ENCODE data around the gene AJM1.
"Not testable (repeated sequence)": the region's sequence is repeated elsewhere in the genome, so short reads cannot be mapped to it uniquely, and the experiment has no call there.

AJM1 gene

GRCh38 chr9:136882109-136882946, 40.0 kb downstream of the AJM1 start:
- peak; percentile 91 for DNase-seq

GRCh38 chr9:136882947-136883283, 40.6 kb downstream of the AJM1 start:
- DNase-seq: not testable (repeated sequence)

- DNase-seq: not testable (repeated sequence)
These were observed 41.4 kb downstream of the AJM1 start for GRCh38 chr9:136883670-136884069.

GRCh38 chr9:136885950-136886578, 43.8 kb downstream of the AJM1 start, which contains the start of gene TRAF2:
Gene TRAF2, plus strand, starts transcription at chr9:136886516. Its CDS starts 12,225 bp downstream, at chr9:136898741.
- DNase-seq: peak; percentile 99

GRCh38 chr9:136886610-136887597, 44.6 kb downstream of the AJM1 start:
- DNase-seq: peak; percentile 78

- no peak for DNase-seq
These were observed 46.2 kb downstream of the AJM1 start for GRCh38 chr9:136888454-136888853.

- no peak for DNase-seq
These were observed 47.6 kb downstream of the AJM1 start for GRCh38 chr9:136889858-136890257.

GRCh38 chr9:136890661-136891060, 48.4 kb downstream of the AJM1 start:
- DNase-seq: no peak
